Fibroblast of the aortic adventitia (primary cell): ENCODE measurements around the gene MANBA. TPM values are rescaled to one million over a fixed set of nuclear protein-coding genes. Genes with fewer than 3 reads are reported as not detected.
A peak's percentile ranks its signal among the peaks of the same experiment; 100 is the strongest.
"Not testable (repeated sequence)": the region's sequence is repeated elsewhere in the genome, so short reads cannot be mapped to it uniquely, and the experiment has no call there.

ENCODE experiments used
- DNase-seq: peaks from one replicate; pipeline ENCODE4 v3.0.0-alpha.2; 2010; ENCODE audit warnings: low read depth
- H3K4me3 ChIP-seq: 2 replicates; pipeline ENCODE4 v1.5.1; 2011; ENCODE audit warnings: low read depth, mild to moderate bottlenecking, control low read depth, low read length, moderate library complexity
- CTCF ChIP-seq: IDR thresholded peaks from 2 replicates; pipeline ENCODE4 v1.5.1; 2011; ENCODE audit warnings: mild to moderate bottlenecking, low read length, control low read depth, inconsistent platforms; ENCODE audit not compliant: insufficient read depth
- total RNA-seq: library from RNA; depleted of rRNA; stranded (reverse); fragments of >200 nt; gene quantifications from 2 replicates; pipeline ENCODE4 v1.2.3, GENCODE V29; 2012; ENCODE audit warnings: low replicate concordance

MANBA gene
- total RNA-seq, 1 donor, result 32.1 TPM

- no peak for TF ChIP-seq CTCF
- no peak overlapping the region for H3K4me3 ChIP-seq
- DNase-seq, result peak; percentile 77
Observed at GRCh38 chr4:102627831-102628523, 132.8 kb downstream of the MANBA start.

- peak; percentile 50 for DNase-seq
- no peak overlapping the region for H3K4me3 ChIP-seq
- TF ChIP-seq CTCF, result peak; percentile 30
Observed at GRCh38 chr4:102625232-102625930, 135.4 kb downstream of the MANBA start.

GRCh38 chr4:102624505-102624904 is 136.3 kb downstream of the MANBA start:
- TF ChIP-seq CTCF, result no peak
- DNase-seq, result no peak
- no peak overlapping the region for H3K4me3 ChIP-seq

- TF ChIP-seq CTCF, result peak; percentile 17
- DNase-seq, result peak; percentile 67
- no peak overlapping the region for H3K4me3 ChIP-seq
Observed at GRCh38 chr4:102623622-102624021, 137.1 kb downstream of the MANBA start.

GRCh38 chr4:102620697-102621497 is 139.9 kb downstream of the MANBA start:
- no peak overlapping the region for H3K4me3 ChIP-seq
- DNase-seq, result peak; percentile 87
- peak; percentile 64 for TF ChIP-seq CTCF

- not testable (repeated sequence) for H3K4me3 ChIP-seq
Observed at GRCh38 chr4:102619776-102620631, 140.8 kb downstream of the MANBA start.

GRCh38 chr4:102619021-102619420 is 141.7 kb downstream of the MANBA start:
- not testable (repeated sequence) for H3K4me3 ChIP-seq, DNase-seq

More at GRCh38 chr4:102619776-102620631, 140.8 kb downstream of the MANBA start:
- DNase-seq, result not testable (repeated sequence)
